Limb (tissue), 2 donors: ENCODE measurements around the gene ITGA5.

ENCODE experiments used
- DNase-seq, 2 donors: peaks; one replicate each; pipeline ENCODE4 v3.0.0-alpha.2; 2016; ENCODE audit errors: extremely low spot score in 2 of 2

Gene ITGA5

GRCh38 chr12:54389607-54390175 lies 29.4 kb downstream of the ITGA5 start:
- no peak for DNase-seq

GRCh38 chr12:54389134-54389508 lies 29.9 kb downstream of the ITGA5 start:
- no peak for DNase-seq

GRCh38 chr12:54388237-54389133 lies 30.6 kb downstream of the ITGA5 start:
- DNase-seq = no peak

GRCh38 chr12:54387114-54387467 lies 32.0 kb downstream of the ITGA5 start:
- DNase-seq = no peak

GRCh38 chr12:54386403-54387113 lies 32.5 kb downstream of the ITGA5 start:
- no peak for DNase-seq

- DNase-seq = no peak
Observed at GRCh38 chr12:54385251-54385914, 33.7 kb downstream of the ITGA5 start.

- DNase-seq = no peak
Observed at GRCh38 chr12:54384591-54385041, 34.5 kb downstream of the ITGA5 start, which contains the start of gene ZNF385A. Gene ZNF385A, minus strand, starts transcription at chr12:54384733. Its CDS starts 219 bp downstream, at chr12:54384514.

GRCh38 chr12:54383041-54383609 lies 35.9 kb downstream of the ITGA5 start:
- DNase-seq = no peak

- no peak for DNase-seq
Observed at GRCh38 chr12:54381136-54381535, 37.9 kb downstream of the ITGA5 start.

GRCh38 chr12:54379398-54380201 lies 39.5 kb downstream of the ITGA5 start:
- peak; percentile 89 to 96 for DNase-seq

- peak in 1 of 2 donors; percentile 82 for DNase-seq
Observed at GRCh38 chr12:54378796-54379397, 40.2 kb downstream of the ITGA5 start.

GRCh38 chr12:54377797-54378515 lies 41.1 kb downstream of the ITGA5 start:
- no peak for DNase-seq

GRCh38 chr12:54377007-54377406 lies 42.1 kb downstream of the ITGA5 start:
- DNase-seq = no peak

GRCh38 chr12:54376596-54376995 lies 42.5 kb downstream of the ITGA5 start:
- no peak for DNase-seq

GRCh38 chr12:54375259-54375579 lies 43.8 kb downstream of the ITGA5 start:
- no peak for DNase-seq

- peak in 1 of 2 donors; percentile 28 for DNase-seq
Observed at GRCh38 chr12:54374562-54375258, 44.4 kb downstream of the ITGA5 start.

GRCh38 chr12:54373649-54374561 lies 45.2 kb downstream of the ITGA5 start:
- DNase-seq = no peak
